HAP-1 (cell line): ENCODE measurements around the gene PAK1.
"Not testable (repeated sequence)": the region's sequence is repeated elsewhere in the genome, so short reads cannot be mapped to it uniquely, and the experiment has no call there.

Experiments used
- DNase-seq, 2 experiments: peaks; one replicate each; pipeline ENCODE4 v3.0.0-alpha.2; 2016 to 2020; ENCODE audit warnings: low spot score in 2 of 2
- H3K27me3 ChIP-seq: fragments of 250-450 bp; sonication (Bioruptor Pico); 2 replicates; pipeline ENCODE4 v1.5.1; 2020; ENCODE audit warnings: low read depth, mild to moderate bottlenecking, moderate library complexity
- H3K36me3 ChIP-seq: fragments of 250-450 bp; sonication (Bioruptor Pico); replicated peaks from 2 replicates; pipeline ENCODE4 v1.5.1; 2020; ENCODE audit warnings: mild to moderate bottlenecking
- H3K4me1 ChIP-seq: fragments of 250-450 bp; sonication (Bioruptor Pico); 2 replicates; pipeline ENCODE4 v1.5.1; 2020; ENCODE audit warnings: mild to moderate bottlenecking
- H3K4me3 ChIP-seq: fragments of 250-450 bp; sonication (Bioruptor Pico); 2 replicates; pipeline ENCODE4 v1.5.1; 2020; ENCODE audit warnings: mild to moderate bottlenecking, moderate library complexity
- H3K9me3 ChIP-seq: fragments of 250-450 bp; sonication (Bioruptor Pico); 2 replicates; pipeline ENCODE4 v1.5.1; 2020; ENCODE audit warnings: mild to moderate bottlenecking, moderate library complexity
- in situ Hi-C: fragments of 300-500 bp; cut with MboI; formaldehyde crosslinking; loops from 3 replicates; pipeline ENCODE4 v1.14.3; 2020; ENCODE audit warnings: low sequenced_read_pairs, inconsistent platforms, mixed read lengths

PAK1 gene

DNA sequence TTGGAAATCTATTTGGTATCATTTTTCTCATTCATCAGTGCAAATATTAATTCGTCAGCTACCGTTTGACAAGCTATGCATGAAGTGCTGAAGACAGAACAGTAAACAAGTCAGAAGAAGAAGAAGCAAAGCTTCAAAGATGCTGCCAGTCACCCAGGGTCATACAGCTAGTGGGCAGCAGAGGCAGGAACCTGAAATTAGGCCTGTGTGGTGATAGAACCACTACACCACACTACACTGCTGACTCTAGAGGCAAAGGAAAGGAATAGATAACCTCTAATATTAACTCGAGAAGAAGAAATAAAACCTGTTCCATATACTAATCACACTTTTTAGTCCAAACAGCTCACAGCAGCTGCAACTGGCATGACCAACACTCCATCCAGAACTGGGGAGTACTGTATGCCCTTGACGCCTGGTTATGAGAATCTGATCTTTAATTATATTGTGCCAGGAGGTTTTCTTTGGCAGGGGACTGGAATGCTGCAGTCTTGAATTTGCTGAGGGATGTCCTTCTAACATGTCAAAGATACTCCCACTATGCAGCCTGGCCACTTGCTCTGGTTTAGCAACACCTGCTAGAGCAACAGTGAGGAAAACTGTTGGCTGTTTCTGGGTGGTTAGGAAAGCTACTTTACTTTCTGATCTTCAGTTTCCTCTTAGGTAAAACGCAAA lies 73.0 kb downstream of the PAK1 start:
- Histone ChIP-seq H3K4me1 (no peaks in the 10 kb centered on the region), H3K36me3 (no peaks in the 10 kb centered on the region), H3K9me3 (no peaks in the 10 kb centered on the region), H3K27me3 (no peaks in the 10 kb centered on the region), H3K4me3 (no peak overlapping the region)
- DNase-seq, result no peak
- in situ Hi-C loops, result no loop called here

- DNase-seq, result no peak
- in situ Hi-C loops, result no loop called here
- no peaks in the 10 kb centered on the region for H3K9me3 ChIP-seq
- H3K4me3 ChIP-seq, result no peak overlapping the region
- H3K36me3 ChIP-seq, result no peaks in the 10 kb centered on the region
- H3K4me1 ChIP-seq, result no peaks in the 10 kb centered on the region
- no peaks in the 10 kb centered on the region for H3K27me3 ChIP-seq
These were observed 73.6 kb downstream of the PAK1 start for GRCh38 chr11:77400271-77400670.

- H3K4me1 ChIP-seq, result no peaks in the 10 kb centered on the region
- in situ Hi-C loops, result no loop called here
- H3K4me3 ChIP-seq, result no peak overlapping the region
- H3K36me3 ChIP-seq, result no peaks in the 10 kb centered on the region
- H3K9me3 ChIP-seq, result no peaks in the 10 kb centered on the region
- H3K27me3 ChIP-seq, result no peaks in the 10 kb centered on the region
- no peak for DNase-seq
These were observed 76.3 kb downstream of the PAK1 start for GRCh38 chr11:77397631-77398030.

DNA sequence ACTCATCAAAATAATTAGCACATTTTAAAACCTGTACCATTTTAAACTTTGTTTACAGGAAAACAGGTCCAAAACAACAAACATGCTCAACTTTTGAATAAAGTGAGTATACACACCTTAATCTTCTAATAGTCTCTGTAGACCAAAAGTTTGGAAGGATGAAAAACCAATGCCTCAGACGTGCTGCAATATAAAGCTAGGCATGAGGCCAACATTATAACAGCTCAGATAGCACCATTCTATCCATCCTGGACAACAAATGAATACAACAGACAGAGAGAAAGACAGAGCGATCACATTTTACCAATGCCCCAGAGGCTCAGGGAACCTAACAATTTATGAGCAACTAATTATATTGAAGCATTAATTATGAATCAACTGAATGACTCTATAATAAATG lies 77.0 kb downstream of the PAK1 start:
- no peaks in the 10 kb centered on the region for H3K36me3 ChIP-seq
- DNase-seq, result no peak
- H3K4me3 ChIP-seq, result no peak overlapping the region
- in situ Hi-C loops, result no loop called here
- no peaks in the 10 kb centered on the region for H3K4me1 ChIP-seq
- H3K27me3 ChIP-seq, result no peaks in the 10 kb centered on the region
- H3K9me3 ChIP-seq, result no peaks in the 10 kb centered on the region

- in situ Hi-C loops, result no loop called here
- H3K4me3 ChIP-seq, result no peak overlapping the region
- H3K36me3 ChIP-seq, result no peaks in the 10 kb centered on the region
- H3K27me3 ChIP-seq, result no peaks in the 10 kb centered on the region
- no peaks in the 10 kb centered on the region for H3K9me3 ChIP-seq
- H3K4me1 ChIP-seq, result no peaks in the 10 kb centered on the region
- DNase-seq, result no peak
These were observed 77.6 kb downstream of the PAK1 start for GRCh38 chr11:77396305-77396704.

- Histone ChIP-seq H3K9me3 (no peaks in the 10 kb centered on the region), H3K4me3 (no peak overlapping the region), H3K36me3 (peaks cover 3% of the 10 kb centered on the region; the same call in 1 of the 2 replicates), H3K27me3 (no peaks in the 10 kb centered on the region), H3K4me1 (no peaks in the 10 kb centered on the region)
- in situ Hi-C loops, result no loop called here
- no peak for DNase-seq
These were observed 78.3 kb downstream of the PAK1 start for GRCh38 chr11:77395460-77396173.

- Histone ChIP-seq H3K4me1 (no peaks in the 10 kb centered on the region), H3K4me3 (no peak overlapping the region), H3K36me3 (peaks cover 3% of the 10 kb centered on the region; the same call in 1 of the 2 replicates), H3K27me3 (no peaks in the 10 kb centered on the region), H3K9me3 (no peaks in the 10 kb centered on the region)
- DNase-seq, result no peak
- in situ Hi-C loops, result no loop called here
These were observed 81.1 kb downstream of the PAK1 start for GRCh38 chr11:77392842-77393241.

DNA sequence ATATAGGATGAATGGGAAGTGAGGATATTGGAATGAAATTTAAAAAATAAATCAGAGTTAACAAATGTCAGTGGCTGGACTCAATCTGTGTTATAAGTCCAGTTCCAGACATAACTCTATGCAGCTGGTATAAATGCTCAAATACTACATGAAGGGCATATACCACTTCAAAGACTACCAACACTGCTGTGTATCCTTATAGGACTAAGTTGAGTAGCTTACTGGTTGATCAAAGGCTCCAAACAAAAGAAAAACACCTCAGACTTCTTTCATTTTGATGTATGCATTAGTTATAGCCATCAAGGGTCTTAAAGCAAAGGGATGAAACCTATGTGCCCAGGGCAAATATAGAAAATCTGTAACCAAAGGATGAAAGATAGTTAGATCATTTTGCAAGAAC lies 86.2 kb downstream of the PAK1 start:
- Histone ChIP-seq H3K9me3 (no peaks in the 10 kb centered on the region), H3K27me3 (no peaks in the 10 kb centered on the region), H3K36me3 (peaks cover 3% of the 10 kb centered on the region; the same call in 1 of the 2 replicates), H3K4me3 (no peak overlapping the region), H3K4me1 (no peaks in the 10 kb centered on the region)
- in situ Hi-C loops, result no loop called here
- no peak for DNase-seq

- no peaks in the 10 kb centered on the region for H3K4me1 ChIP-seq
- no peaks in the 10 kb centered on the region for H3K27me3 ChIP-seq
- no peaks in the 10 kb centered on the region for H3K9me3 ChIP-seq
- H3K4me3 ChIP-seq, result no peak overlapping the region
- H3K36me3 ChIP-seq, result peaks cover 3% of the 10 kb centered on the region; the same call in 1 of the 2 replicates
- DNase-seq, result no peak
- in situ Hi-C loops, result no loop called here
These were observed 87.7 kb downstream of the PAK1 start for GRCh38 chr11:77386178-77386577.

GRCh38 chr11:77385255-77385771 lies 88.6 kb downstream of the PAK1 start:
- in situ Hi-C loops, DNase-seq, H3K4me1 ChIP-seq, H3K4me3 ChIP-seq, H3K9me3 ChIP-seq, H3K27me3 ChIP-seq, H3K36me3 ChIP-seq: not testable (repeated sequence)

DNA sequence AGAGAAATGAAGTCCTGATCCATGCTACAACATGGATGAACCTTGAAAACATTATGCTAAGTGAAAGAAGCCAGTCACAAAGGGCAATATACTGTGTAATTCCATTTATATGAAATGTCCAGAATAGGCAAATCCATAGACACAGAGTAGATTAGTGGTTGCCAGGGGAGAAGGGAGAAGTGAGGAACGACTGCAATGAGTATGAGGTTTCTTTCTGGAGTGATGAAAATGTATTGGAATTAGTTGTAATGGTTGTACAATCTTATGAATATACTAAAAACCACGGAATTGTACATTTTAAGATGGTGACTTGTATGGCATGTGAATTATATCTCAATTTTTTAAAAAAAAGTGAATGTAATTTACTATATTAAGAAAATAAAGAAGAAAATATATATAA lies 89.3 kb downstream of the PAK1 start:
- Histone ChIP-seq H3K4me3 (no peak overlapping the region), H3K27me3 (no peaks in the 10 kb centered on the region), H3K36me3 (no peaks in the 10 kb centered on the region), H3K9me3 (no peaks in the 10 kb centered on the region), H3K4me1 (no peaks in the 10 kb centered on the region)
- in situ Hi-C loops, result no loop called here
- DNase-seq, result no peak

DNA sequence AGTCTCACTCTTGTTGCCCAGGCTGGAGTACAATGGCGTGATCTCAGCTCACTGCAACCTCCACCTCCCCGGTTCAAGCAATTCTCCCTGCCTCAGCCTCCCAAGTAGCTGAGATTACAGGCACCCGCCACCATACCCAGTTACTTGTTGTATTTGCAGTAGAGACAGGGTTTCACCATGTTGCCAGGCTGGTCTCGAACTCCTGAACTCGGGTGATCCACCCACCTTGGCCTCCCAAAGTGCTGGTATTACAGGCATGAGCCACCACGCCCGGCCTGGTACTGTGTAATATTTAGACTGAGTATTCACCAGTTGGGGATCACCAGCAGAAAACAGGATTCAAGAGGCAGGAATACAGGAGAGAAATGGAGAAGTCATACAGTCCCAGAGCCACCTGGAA lies 90.5 kb downstream of the PAK1 start:
- DNase-seq, in situ Hi-C loops, H3K9me3 ChIP-seq, H3K4me1 ChIP-seq, H3K27me3 ChIP-seq, H3K4me3 ChIP-seq, H3K36me3 ChIP-seq: not testable (repeated sequence)

DNA sequence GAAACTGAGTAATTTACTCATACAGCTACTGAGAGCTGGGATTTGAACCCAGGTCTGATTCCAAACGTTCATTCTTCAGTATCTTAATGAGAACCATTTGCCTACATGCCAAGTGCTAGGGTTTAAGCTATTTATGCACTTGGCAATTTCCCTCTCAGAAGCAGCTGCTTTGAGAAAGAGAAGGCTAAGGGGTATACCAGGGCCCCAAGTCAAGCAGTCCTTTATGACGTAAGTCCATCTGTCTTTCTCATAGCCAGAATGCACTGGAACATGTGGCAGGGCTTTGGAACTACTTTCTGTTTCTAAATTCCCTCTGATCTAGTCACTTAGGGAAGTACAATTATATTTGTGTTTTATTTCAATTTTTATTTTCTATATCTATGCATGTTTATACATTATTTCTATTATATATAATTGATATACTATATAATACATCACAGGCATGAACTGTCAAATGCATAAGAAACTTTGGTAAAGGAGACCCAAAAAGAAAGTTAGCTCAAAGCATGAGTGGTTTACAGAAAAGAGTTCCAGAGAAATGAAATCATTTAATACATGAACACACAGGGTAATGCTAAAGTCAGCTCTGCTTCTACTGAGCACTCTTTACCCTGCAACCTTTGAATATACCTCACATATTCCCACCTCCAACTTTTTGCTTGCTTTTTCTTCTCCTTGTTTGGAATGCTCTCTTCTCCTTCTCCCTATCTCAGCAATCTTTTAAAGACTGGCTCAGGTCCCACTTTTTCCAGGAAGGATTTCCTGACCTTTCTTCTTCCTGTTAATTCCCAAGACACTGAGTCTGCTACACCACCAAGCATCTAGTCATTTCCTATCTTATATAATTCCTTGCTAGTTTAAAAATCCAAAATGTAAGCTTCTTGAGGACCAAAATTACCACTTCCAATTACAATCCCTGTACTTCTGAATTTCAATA lies 91.9 kb downstream of the PAK1 start:
- no peak for DNase-seq
- H3K27me3 ChIP-seq, result no peaks in the 10 kb centered on the region
- no peak overlapping the region for H3K4me3 ChIP-seq
- in situ Hi-C loops, result no loop called here
- no peaks in the 10 kb centered on the region for H3K4me1 ChIP-seq
- H3K36me3 ChIP-seq, result 0 out of 2 replicates have a peak, but pooled peaks cover 3% of the 10 kb centered on the region
- no peaks in the 10 kb centered on the region for H3K9me3 ChIP-seq
